LHCN-M2 (cell line): ENCODE results near the gene COQ4. TPM values are rescaled to one million over a fixed set of nuclear protein-coding genes. Genes with fewer than 3 reads are reported as not detected.

Experiments
- DNase-seq: peaks from one replicate; pipeline ENCODE4 v3.0.0-alpha.2; 2012; ENCODE audit warnings: low read depth
- total RNA-seq: library from RNA; depleted of rRNA; stranded (reverse); fragments of >200 nt; gene quantifications from 2 replicates; pipeline ENCODE4 v1.2.3, GENCODE V29; 2014; rRNA removed

Gene COQ4
- total RNA-seq, 1 experiment from 2014 or later: 40.1 TPM

DNA sequence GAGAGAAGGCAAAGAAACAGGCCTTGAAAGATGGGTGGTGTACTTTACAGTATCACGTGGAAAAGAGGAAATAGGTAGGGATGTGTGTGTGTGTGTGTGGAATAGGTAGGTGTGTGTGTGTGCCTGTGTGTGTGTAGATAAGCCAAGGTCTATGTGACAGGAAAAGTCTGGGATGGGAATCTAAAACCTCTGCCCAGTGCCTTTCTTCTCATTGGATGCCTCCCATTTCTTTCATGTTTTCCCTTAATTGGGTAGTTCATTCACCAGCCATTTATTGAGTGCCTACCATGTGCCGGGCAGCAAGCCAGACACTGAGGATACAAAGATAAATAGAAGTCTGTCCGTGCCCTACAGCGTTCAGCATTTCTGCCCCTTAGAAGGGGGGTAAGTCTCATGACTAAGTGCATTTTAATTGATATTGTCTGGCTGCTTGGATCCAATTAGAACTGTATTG, 49.6 kb downstream of the COQ4 start:
- no peak for DNase-seq

DNA sequence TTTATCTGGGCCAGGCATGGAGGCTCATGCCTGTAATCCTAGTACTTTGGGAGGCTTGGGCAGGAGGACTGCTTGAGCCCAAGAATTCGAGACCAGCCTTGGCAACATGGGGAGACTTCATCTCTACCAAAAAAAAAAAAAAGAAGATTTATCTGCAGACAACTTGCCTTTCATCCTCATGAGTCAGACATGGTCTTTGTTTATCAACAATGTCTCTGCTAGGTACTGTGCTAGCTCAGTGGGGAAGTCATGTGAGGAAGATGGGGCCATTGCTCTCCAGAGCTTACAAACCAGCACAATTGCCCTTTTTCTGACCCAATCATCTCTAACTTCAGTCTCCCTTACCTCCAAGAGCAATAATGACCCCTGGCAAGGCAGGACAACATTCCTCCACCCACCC, 50.1 kb downstream of the COQ4 start:
- no peak for DNase-seq

DNA sequence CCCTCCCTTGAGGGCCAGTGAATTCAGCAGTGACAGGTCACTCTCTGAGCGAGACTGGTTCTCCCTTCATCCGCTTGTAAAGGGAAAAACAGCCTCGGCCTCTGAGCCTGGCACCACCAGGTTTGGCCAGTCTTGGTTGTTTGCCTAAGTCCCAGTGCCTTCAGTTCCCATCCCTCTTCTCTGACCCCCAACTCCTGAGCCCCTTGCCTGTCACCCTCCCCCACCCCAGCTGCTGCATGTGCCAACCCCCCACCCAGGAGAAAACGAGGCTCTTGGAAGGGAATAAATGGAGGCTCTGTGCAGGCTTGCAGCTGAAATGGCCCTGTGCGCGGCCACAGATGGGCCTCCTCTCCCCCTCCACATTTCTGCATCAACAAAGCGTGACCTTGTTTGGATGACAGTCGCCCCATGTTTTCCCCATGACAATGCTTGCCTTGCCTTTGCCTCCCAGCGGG, 51.6 kb downstream of the COQ4 start:
- no peak for DNase-seq

DNA sequence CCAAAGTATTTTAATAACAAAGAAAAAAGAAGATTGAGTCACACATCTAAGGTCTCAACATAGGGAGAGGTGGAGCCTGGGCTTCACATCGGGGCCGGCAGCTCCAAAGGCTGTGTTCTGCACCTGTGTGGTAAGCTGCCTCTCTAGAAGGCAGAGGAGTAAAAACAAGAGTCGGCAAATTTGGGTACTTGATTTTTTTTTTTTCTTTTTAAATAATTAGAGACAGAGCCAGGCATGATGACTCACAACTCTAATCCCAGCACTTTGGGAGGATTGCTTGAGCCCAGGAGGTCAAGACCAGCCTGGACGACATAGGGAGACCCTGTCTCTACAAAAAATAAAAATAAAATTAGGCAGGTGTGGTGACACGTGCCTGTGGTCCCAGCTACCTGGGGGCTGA, 53.2 kb downstream of the COQ4 start:
- no peak for DNase-seq

DNA sequence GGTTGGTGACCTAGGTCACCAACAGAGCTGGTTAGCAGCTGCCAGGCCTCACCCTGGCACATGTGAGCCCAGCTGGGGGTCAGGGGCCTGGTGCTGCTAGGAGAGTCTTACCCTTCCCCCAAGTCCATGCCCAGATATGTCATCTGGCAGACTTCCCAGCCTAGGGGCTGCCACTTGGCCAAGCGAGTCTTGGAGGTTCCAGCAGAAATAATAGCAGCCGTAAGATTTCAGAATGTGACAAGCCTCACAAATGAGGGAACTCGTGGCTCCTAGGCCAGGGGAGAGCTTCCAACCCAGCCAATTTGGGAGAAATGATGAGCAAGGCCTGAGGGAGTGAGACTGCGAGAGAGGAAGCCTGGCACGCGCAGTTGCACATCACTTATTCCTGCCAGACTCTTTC, 59.6 kb downstream of the COQ4 start:
- no peak for DNase-seq

DNA sequence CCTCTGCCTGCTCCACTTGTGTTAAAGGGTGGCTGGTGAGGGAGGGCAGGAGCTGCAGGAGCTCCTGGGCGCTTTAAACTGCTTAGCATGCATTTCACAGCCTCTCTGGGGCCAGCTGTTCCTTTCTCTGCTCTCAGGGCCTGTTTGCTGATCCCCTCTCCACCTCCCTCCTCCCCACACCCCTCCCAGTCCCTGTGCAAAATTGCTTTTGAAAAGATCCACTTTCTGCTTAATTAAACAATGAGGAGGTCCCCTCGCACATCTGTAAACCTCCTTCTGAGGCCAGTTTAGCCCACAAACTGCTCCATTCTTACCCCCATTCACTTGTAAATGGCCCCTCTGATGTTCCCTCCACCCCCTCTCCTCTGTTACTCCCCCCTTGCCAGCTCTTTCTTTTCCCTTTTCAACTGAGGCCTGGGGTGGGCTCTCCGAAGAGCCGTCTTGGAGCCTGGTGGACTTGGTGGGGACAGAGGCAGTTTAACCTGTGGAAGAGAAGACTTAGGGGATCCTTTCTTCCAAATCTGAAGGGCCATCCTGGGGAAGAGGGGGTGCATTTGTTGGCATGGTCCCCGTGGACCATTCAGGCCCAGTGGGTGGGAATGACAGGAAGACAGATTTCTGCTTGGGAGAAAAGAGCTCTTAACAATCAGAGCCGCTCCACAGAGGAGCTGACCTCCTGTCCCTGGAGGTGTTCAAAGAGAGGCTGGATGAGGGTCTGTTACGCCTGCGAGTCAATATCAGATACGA, 60.5 kb downstream of the COQ4 start:
- DNase-seq: no peak

Other genes starting within 250 kb of the COQ4 start
- 60.7 and 62.8 TPM in 2 replicates for gene PTGES2, start 195.1 kb upstream of the COQ4 start, total RNA-seq
- gene LCN2, start 173.4 kb upstream of the COQ4 start, total RNA-seq: not detected in 2 replicates
- 180 and 197 TPM in 2 replicates for gene BBLN, start 162.6 kb upstream of the COQ4 start, total RNA-seq
- gene CIZ1, start 131.3 kb upstream of the COQ4 start, total RNA-seq: 43.8 and 57.0 TPM in 2 replicates
- gene DNM1, start 119.5 kb upstream of the COQ4 start, total RNA-seq: 0.17 TPM in 1 of 2 replicates, not detected in the other
- gene GOLGA2, start 46.8 kb upstream of the COQ4 start, total RNA-seq: 73.2 and 76.5 TPM in 2 replicates
- 40.9 and 41.7 TPM in 2 replicates for gene SWI5, start 46.6 kb upstream of the COQ4 start, total RNA-seq
- 15.6 and 19.2 TPM in 2 replicates for gene TRUB2, start 392 bp upstream of the COQ4 start, total RNA-seq
- gene SLC27A4, start 17.7 kb downstream of the COQ4 start, total RNA-seq: 37.3 and 37.5 TPM in 2 replicates
- 46.4 and 49.4 TPM in 2 replicates for gene URM1, start 48.5 kb downstream of the COQ4 start, total RNA-seq
- gene CERCAM, start 98.0 kb downstream of the COQ4 start, total RNA-seq: 103 and 117 TPM in 2 replicates
- 55.2 and 63.3 TPM in 2 replicates for gene ODF2, start 133.2 kb downstream of the COQ4 start, total RNA-seq
- 50.1 and 53.2 TPM in 2 replicates for gene GLE1, start 181.9 kb downstream of the COQ4 start, total RNA-seq
- gene SPTAN1, start 229.7 kb downstream of the COQ4 start, total RNA-seq: 169 and 208 TPM in 2 replicates